Astrocyte of the spinal cord (primary cell): ENCODE measurements around the gene ARHGAP36.

ENCODE experiments used
- DNase-seq: peaks from one replicate; pipeline ENCODE4 v3.0.0; 2011; ENCODE audit warnings: low read depth, low spot score
- H3K4me3 ChIP-seq: 2 replicates; pipeline ENCODE4 v1.5.1; 2011; ENCODE audit warnings: low read depth, mild to moderate bottlenecking, low read length, moderate library complexity
- in situ Hi-C: cut with HindIII; loops from 2 replicates; pipeline ENCODE4 v1.10.0; 2017; ENCODE audit warnings: low sequenced_read_pairs
- TF ChIP-seq, protein P1 (sequence below): IDR thresholded peaks from 2 replicates; pipeline ENCODE4 v1.5.1; 2012; ENCODE audit warnings: low read depth, mild to moderate bottlenecking, low read length, inconsistent platforms

ARHGAP36 gene

DNA sequence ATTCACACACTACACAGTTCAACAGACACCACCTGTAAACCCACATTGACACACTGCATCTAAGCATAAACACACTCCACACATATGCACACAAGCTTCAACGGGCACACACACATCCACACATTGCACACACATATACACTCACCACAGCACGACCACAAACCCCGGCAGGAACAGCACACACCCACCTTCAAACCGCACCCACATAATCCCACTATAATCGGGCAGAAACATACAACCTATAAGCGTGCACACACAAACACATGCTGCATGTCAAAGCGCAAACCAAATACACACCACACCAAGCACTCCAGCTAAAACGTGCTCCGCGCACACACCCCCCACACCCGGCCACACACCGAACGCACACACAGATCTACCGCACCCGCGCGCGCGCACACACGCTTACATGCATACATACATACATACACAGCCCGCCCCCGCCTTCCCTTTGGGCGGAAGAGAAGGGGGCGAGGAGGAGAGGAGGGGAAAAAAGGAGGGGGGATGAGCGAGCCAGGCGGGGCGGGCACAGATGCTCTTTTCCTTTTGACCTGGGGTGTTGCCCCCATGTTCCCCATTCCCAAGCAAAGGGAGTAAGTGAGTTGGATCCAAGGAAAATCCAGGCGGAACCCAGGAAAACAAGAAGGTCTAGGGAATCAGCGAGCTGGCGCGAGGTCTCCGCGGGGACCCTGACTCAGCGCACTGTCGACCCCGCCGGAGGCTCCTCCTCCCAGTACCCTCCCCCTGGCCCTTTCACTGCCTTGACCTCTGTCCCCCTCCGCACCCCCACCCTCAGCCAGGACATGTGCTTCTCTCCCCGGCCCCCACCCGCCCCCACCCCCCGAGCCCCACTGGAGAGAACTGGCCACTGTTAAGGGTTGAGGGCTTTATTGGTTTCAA is 9.9 kb downstream of the ARHGAP36 start:
- no peak for DNase-seq
- in situ Hi-C loops, result no loop called here
- TF ChIP-seq, protein P1, sequence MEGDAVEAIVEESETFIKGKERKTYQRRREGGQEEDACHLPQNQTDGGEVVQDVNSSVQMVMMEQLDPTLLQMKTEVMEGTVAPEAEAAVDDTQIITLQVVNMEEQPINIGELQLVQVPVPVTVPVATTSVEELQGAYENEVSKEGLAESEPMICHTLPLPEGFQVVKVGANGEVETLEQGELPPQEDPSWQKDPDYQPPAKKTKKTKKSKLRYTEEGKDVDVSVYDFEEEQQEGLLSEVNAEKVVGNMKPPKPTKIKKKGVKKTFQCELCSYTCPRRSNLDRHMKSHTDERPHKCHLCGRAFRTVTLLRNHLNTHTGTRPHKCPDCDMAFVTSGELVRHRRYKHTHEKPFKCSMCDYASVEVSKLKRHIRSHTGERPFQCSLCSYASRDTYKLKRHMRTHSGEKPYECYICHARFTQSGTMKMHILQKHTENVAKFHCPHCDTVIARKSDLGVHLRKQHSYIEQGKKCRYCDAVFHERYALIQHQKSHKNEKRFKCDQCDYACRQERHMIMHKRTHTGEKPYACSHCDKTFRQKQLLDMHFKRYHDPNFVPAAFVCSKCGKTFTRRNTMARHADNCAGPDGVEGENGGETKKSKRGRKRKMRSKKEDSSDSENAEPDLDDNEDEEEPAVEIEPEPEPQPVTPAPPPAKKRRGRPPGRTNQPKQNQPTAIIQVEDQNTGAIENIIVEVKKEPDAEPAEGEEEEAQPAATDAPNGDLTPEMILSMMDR, result no peak
- no peak overlapping the region for H3K4me3 ChIP-seq

DNA sequence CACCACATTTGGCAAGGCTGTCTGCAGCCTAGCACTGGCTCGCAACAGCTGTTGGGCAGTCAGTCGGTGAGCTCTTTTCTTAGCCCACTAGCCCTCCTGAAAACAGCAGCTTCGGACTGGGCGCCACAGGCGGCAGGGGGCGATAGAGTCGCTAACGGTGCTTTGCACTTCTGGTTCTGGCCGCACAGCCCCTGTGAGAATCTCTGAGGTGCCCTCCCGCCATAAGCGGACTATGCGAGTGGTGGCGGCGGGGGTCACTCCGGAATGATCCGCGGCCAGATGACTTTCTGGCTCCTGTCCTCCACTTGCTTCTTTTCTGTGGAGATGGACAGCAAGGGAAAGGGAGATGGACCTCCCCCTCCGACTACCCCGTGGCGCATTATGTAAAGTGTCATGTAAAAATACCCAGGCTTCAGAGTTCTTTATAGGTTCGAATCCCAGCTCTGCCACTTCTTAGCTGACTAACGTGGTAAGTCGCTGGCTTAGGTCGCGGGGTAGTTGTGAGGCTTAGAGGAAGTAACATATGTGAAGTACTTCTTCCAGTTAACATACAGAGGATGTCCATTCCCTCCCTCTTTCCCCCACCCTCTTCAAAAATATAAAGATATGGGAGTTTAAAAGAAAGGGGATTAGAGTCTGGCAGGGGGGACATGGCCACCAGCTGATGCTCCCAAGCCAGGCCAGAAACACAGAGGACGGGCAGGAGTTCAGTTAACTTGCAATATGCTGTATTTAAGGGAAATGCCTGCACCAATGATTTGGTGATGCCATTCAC is 11.0 kb downstream of the ARHGAP36 start:
- in situ Hi-C loops, result no loop called here
- TF ChIP-seq, protein P1, result peak; percentile 50
- H3K4me3 ChIP-seq, result no peak overlapping the region
- no peak for DNase-seq

DNA sequence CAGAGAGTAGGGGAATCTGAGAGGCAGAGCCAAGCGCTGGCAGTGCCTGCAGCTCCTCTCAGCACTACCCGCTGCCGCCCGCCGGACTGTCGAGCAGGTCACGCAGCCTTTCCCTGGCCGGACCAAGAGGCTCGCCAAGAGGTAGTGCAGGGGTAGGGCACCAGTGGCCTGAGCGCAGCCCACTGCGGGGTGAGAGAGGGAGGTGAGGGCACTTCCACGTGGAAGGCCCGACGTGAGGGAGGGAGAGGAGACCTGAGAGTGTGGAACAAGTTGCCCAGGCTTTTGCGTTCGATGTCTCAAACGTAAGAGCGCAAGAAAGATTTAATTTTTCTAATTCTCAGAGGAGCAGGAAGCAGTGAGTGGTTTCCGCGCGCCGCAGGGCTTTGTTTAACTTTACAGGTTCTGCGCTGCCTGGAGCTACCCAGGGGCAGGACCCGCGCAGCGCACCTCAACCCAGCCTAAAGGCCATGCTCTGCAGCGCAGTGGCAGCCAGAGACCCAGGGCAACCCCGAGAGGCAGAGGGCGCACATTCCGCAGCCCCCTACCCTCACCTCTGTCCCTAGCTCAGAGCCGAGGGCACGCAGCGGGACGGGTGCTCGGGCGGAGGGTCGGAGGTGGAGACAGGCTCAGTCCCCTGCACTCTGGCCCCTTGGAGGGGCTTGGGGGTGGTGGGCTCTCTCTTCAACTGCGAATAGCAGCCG is 14.9 kb downstream of the ARHGAP36 start:
- H3K4me3 ChIP-seq, result no peak overlapping the region
- TF ChIP-seq, protein P1, result no peak
- in situ Hi-C loops, result no loop called here
- DNase-seq, result no peak

DNA sequence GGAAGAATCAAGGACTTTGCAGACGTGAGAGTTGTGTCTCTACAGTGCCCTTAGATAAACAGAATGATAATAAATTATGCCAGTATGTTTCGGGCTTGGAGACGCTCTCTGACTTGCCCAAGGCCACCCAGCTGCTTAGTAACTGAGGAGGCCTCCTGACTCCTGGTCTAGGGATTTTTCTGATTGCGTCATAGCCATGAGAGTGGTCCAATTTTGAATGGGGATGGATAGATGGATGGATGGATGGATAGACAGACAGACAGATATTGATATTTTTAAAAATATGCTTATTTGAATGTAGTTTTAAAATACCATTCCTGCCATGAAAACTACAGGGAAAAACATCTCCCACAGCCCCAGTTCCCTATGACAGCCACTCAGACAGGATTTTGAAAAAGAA is 15.5 kb downstream of the ARHGAP36 start:
- in situ Hi-C loops, result no loop called here
- TF ChIP-seq, protein P1, result no peak
- no peak for DNase-seq
- H3K4me3 ChIP-seq, result no peak overlapping the region

DNA sequence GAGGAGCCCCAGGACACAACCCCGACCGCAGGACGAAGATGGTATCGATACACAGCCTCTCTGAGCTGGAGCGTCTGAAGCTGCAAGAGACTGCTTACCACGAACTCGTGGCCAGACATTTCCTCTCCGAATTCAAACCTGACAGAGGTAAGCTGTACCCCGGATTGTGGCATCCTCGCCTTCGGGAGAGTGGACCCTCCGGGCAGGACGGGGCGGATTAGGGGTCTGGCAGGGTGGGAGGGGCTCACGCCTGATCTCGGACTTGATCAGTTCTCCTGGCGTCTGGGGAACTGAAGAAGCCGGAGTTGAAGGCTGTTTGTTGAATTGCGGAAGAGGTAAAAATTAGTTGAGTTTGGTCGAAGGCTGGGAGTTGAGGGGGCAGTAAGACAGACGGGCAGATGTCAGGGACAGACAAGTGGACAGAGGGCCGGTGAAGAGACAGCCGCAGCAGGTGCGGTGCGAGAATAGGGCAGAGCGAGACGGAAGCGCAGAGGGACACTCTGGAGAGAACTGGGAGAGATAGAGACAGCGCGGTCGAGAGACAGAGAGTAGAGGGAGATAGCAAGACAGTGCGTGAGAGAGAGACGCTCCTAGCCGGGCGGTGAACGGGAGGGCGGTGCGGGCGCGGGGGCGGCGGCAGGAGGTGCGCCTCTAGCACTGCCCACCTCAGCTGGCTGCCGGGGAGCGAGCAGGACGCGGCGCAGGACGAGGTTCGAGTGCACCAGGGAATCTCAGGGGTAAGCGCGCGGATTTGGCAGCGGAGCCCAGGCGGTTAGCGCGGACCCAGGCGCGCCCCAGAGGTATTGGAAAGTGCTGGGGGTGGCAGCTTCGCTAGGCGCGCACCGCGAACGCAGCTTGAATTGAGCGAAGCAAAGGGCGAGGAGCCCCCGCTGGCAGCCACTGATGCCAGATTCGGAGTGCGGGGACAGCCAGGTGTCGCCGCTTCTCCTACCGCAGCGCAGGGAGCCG is 23.9 kb downstream of the ARHGAP36 start:
- no peak overlapping the region for H3K4me3 ChIP-seq
- in situ Hi-C loops, result no loop called here
- DNase-seq, result no peak
- TF ChIP-seq, protein P1, result no peak
